ENCODE results near the gene ZPR1.

DNA sequence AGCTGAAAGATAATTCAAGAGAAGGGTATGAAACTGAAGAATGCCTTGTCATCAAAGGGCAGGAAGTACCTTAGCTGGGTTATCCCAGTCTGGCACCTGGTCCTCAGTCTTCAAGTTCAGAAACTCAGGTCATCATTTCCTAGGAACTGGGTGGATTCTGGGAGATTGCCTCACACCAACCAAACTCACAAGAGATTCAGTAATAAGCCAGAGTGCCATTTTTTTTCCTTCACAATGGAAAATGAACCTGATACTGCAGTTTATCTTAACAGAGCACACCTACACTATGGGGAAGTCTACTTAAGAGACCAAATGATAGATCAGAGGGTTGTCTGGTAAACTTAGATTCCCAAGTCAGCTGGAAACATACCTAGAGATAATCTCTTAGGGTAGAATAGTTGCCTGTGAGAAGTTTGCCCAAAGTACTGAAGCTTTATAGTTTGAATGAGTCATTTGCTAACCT, 11.3 kb downstream of the ZPR1 start:
- no peak for TF ChIP-seq CTCF (IDR thresholded peaks at IDR 0.05)
- no peak for TF ChIP-seq POLR2A (IDR thresholded peaks at IDR 0.05)

Data from thyroid gland (tissue), 4 donors.